NOMO-1 (cell line): ENCODE measurements around the gene LRRN4CL.

Experiments
- DNase-seq, 2 experiments: peaks; one replicate each; lab custom pipeline; 2025; ENCODE audit not compliant: unreplicated experiment in 2 of 2; lab: John Stamatoyannopoulos, UW

The LRRN4CL gene

DNA sequence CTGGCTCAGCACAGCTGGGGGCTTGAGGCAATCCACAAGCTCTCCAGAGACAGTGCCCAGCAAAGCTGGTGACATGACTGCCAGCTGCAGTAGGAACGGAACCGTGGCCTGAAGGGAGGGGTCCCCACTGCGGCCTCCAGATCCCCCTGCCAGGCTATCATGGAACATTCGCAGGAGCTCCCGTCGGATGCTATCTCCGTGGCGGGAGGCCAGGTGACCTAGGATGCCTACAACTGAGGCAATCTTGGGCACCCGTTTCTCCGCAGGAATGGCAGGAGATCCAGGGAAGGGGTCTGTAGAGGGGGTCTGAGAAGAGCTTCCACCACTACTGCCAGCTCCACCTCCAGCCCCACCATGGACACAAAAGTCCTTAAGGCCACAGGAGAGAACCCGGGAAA, 40.4 kb downstream of the LRRN4CL start:
- no peak for DNase-seq

DNA sequence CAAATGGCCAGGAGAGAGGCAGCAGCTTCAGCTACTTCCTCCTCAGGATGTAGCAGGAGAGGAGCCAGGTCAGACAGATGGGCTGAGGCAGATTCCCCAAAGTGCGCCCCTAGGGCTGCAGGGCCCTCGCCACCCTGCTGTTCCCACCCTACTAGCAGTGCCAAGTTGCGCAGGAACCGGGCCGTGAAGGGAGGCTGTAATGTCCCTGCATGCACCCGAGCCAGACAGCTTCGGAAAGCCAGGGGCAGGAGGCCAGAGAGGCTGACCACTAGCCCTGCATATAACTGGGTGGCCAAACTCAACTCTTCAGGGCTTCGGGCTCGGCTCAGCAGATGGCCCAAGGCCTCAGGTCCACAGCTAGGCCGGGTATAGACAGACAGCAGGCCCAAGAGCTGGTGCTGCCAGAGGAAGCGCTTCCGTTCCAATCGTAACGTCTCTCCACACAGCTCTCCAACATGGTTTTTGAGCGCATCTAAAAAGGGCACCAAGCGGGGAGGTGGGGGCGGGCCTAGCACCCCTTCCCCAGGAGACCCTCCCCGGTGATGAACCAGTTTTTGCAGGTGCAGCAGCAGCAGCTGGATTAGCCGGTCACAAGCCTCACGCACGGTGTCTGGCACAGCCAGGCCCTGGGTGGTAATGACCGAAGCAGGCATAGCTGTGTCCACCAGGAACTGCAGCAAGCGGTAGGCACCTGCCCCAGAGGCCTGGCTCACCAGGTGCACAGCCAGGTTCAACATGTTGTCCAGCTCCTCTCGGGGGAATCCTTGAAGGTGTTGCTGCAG, 41.0 kb downstream of the LRRN4CL start:
- DNase-seq = no peak

DNA sequence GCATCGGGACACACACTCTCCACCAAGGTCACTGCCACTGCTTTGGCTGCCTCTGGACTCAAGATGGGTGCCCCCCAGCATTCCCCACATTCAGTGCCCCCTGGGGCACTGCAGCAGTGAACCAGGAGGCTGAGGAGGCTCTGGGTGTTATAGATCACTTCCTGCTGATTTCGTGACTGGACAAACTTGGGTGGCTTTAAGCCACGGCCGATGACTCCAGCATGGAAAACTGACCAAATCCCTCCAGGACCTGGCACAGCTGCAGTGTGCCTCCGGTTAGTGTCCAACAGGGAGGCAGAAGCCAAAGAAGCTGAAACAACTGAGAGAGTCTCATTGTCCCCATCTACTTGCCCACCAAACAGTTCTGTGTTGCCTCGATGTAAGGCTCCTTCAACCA, 41.7 kb downstream of the LRRN4CL start:
- no peak for DNase-seq

DNA sequence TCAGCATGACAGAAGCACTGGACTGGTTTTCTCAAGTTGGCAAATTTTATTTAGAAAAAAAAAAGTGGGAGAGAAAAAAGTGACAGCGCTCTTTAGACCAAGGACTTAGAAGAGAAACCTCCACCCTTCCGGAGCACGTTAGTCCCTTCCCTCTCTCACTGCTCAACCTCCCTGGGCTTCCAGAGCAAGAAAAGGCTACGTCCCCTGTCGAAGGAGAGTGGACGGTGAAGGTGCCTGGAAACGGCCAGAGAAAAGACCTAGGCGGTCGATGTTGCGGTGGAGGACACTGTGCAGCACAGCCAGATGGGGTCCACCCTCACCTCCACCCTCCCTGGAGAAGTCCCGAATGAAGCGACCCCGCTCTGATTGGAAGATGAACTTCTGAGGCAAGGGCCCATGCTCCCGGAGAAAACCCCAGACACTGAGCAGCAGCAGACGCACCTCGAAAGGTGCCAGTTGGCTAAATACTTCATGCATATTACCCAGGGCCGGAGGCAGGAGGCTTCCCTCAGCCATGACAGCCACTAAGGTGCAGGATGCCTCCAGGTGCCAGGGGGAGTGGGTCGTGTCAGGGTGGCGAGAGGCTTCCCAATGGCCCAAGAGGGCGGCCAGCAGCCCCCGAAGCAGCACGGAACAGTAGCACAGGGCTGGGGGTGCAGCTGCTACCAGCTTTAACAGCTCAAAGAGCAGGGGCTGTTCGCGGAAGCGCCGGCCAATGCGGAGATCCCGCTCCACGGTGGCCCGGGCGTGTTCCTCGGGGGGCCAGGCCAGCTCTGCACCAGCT, 42.3 kb downstream of the LRRN4CL start:
- no peak for DNase-seq

DNA sequence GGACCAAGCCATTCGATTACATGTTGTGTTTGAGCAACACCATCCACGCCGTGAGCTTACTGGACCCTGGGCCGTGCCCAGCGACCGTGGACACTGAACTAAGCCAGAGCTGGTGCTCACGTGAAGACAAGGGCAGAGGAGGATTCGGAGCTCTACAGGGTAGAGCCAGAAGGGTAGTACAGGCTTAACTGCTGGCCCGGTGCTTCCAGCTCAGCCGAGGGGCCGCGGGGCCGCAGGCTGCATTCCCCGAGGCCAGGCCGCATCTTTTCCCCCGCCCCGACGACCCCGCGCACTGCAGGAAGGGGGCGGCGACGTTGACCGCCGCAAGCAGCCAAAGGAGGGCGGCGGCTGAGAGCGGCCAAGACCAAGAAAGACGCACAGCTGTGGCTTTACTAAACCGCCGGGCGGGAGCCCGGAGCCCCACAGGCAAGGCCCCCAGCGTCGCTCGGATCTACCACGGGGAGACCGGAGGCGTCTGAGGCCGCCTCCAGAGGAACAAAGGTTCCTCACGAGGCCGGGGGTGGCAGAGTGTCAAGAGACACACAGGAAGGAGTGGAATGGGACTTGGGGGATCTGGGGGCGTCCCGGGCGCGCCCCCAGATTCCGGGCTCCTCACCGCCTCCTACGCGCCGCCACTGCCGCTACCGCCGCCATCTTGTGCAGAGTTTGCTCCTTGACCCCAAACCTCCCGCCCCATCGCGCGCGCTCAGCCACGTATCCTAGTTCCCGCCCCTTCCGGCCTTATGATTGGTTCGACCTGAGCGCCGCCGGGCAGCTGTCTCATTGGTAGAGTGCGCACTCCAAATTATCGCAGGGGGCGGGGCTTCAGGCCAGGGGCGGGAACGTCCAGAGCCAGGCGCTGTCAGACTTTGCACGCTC, 43.1 kb downstream of the LRRN4CL start, which contains the start of gene GANAB:
GANAB (minus strand) TSS at position 668 of the 879 bp plus-strand sequence; CDS start at position 654, 14 bp downstream.
- peak; percentile 98 to 99 for DNase-seq

DNA sequence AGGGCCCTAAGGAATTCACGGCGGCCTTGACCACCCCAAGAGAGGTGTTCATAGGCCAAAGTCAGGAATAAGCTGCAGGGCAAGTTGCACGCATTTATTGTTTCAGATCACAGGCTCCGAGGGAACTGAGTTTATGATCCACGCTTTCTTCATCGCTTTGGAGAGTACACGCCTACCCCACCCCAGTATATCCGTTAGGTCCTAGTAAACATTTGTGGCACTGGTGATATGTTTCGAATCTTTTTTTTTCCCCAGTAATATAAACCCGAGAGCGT, 43.7 kb downstream of the LRRN4CL start:
- DNase-seq = peak in 1 of 2 experiments; percentile 15

DNA sequence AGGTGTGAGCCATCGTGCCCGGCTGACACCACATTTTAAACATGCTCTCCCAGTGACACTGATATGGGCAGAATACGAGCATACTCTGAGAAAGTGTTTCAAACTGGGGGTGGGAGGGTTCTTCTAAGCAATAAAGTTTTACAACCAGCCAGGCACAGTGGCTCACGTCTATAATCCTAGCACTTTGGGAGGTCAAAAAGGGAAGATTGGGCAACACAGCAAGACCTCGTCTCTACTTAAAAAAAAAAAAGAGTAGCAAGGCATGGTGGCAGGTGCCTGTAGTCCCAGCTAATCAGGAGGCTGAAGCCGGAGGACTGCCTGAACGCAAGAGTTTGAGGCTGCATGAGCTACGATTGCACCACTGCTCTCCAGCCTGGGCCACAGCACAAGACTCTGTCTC, 45.1 kb downstream of the LRRN4CL start:
- DNase-seq = no peak
